Subcutaneous adipose tissue (tissue), 4 donors: ENCODE data around the gene HNRNPA3. TPM values are rescaled to one million over a fixed set of nuclear protein-coding genes. Genes with fewer than 3 reads are reported as not detected.

Experiments used
- CTCF ChIP-seq: fragments of 450-650 bp; IDR thresholded peaks from one replicate; pipeline ENCODE4 v1.5.1; 2016; ENCODE audit warnings: low read depth, mild to moderate bottlenecking, control low read depth, antibody characterized with exemption, moderate library complexity
- total RNA-seq, 4 donors: library from RNA; depleted of rRNA; stranded (reverse); fragments of >200 nt; gene quantifications; one replicate each; pipeline ENCODE4 v1.1.0, GENCODE V29; 2016

The HNRNPA3 gene
- total RNA-seq, 4 donors from 2014 or later = 48.6 to 104 (median 64.7) TPM

DNA sequence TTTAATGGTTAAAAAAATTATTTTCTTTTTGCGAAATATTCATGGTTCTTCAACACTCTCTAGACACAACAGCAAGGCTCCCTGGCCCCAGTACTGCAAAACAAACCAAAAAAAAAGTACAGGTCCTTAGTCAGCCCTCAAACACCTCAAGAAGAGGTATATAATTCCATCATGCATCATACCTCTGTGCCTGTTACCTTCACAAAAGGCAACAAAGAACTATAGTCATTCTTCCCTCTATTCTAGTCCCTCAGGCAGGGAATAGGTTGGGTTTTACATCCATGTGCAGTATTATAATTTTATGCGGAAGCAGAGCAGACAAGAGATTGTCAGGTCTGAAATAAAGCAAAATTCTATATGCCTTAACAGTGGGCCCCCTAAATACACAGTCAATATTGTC, 43.4 kb downstream of the HNRNPA3 start:
- no peak for TF ChIP-seq CTCF

DNA sequence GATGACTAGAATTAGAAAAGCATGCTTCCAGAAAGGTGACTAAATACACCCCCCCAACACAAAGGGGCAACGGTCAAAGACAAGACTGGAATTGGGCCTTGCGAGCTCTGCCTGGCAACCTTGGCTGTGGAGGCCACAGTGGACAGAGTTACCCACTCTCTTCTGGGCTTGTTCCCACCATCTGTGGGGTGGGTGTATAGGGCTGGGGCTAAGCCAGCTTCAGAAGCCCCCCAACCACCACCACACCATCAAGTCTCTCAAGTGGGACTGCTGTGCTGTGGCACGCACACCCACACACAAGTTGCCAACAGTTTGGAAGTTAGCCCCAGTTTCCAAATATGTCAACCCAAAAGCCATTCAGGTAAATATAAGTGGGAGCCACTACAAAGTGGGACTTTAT, 44.1 kb downstream of the HNRNPA3 start:
- no peak for TF ChIP-seq CTCF

DNA sequence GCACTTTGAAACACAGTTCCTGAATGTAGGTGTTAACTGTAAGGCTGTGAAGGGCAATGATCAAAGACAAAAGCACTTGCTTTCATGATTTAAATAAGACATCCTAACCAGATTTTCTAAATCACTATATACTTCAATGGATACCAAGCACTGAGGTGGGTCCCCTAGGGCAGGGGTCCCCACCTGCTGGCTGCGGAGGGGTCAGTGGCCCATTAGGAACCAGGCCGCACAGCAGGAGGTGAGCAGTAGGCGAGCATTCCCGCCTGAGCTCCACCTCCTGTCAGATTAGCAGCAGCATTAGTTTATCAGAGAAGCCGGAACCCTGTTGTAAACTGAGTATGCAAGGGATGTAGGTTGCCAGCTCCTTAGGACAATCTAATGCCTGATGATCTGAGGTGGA, 44.9 kb downstream of the HNRNPA3 start:
- no peak for TF ChIP-seq CTCF

DNA sequence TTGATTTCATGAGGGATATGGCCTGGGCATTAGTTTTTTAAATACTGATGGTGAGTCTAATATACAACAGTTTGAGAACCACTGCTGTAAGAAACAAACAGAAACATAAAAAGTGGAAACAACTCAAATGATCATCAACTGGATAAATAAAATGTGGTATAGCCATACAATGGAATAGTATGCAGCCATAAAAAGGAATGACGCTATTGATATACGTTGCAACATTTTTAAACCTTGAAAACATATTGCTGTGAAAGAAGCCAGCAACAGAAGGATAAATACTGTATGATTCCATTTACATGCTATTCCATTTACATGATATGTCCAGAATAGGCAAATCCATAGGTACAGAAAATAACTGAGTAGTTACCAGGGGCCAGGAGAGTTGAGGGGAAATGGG, 45.5 kb downstream of the HNRNPA3 start:
- TF ChIP-seq CTCF = no peak

GRCh38 chr2:177260379-177260778, 47.8 kb downstream of the HNRNPA3 start:
- TF ChIP-seq CTCF = no peak

GRCh38 chr2:177261116-177262060, 48.8 kb downstream of the HNRNPA3 start:
- TF ChIP-seq CTCF = no peak

GRCh38 chr2:177262092-177262491, 49.5 kb downstream of the HNRNPA3 start:
- TF ChIP-seq CTCF = no peak
